Measurements from ENCODE around the gene KPNA4. TPM values are rescaled to one million over a fixed set of nuclear protein-coding genes. Genes with fewer than 3 reads are reported as not detected.
"Not testable (repeated sequence)": the region's sequence is repeated elsewhere in the genome, so short reads cannot be mapped to it uniquely, and the experiment has no call there.

KPNA4 gene
- total RNA-seq, 1 donor from 2014 or later = 61.5 TPM

GRCh38 chr3:160454995-160455394, 110.4 kb downstream of the KPNA4 start:
- Mint-ChIP-seq H3K27me3 (ENCODE audit: unreplicated experiment) (peaks cover 4% of the 10 kb centered on the region), H3K36me3 (ENCODE audit: unreplicated experiment) (peaks cover 9% of the 10 kb centered on the region), H3K4me3 (ENCODE audit: unreplicated experiment) (no peak overlapping the region), H3K9me3 (ENCODE audit: unreplicated experiment) (peaks cover 9% of the 10 kb centered on the region), H3K4me1 (ENCODE audit: low read depth, unreplicated experiment) (peaks cover 3% of the 10 kb centered on the region), H3K27ac (ENCODE audit: unreplicated experiment) (no peak overlapping the region)
- TF ChIP-seq CTCF (IDR thresholded peaks at IDR 0.05; ENCODE audit: partially characterized antibody, unreplicated experiment) = no peak
- DNase-seq = no peak

- H3K27ac Mint-ChIP-seq (ENCODE audit: unreplicated experiment); H3K9me3 Mint-ChIP-seq (ENCODE audit: unreplicated experiment); H3K36me3 Mint-ChIP-seq (ENCODE audit: unreplicated experiment); H3K27me3 Mint-ChIP-seq (ENCODE audit: unreplicated experiment); H3K4me1 Mint-ChIP-seq (ENCODE audit: low read depth, unreplicated experiment); DNase-seq; H3K4me3 Mint-ChIP-seq (ENCODE audit: unreplicated experiment): not testable (repeated sequence)
These were observed 113.1 kb downstream of the KPNA4 start for GRCh38 chr3:160452251-160452650.

GRCh38 chr3:160451602-160452001, 113.8 kb downstream of the KPNA4 start:
- H3K36me3 Mint-ChIP-seq (ENCODE audit: unreplicated experiment) = peaks cover 4% of the 10 kb centered on the region
- H3K27me3 Mint-ChIP-seq (ENCODE audit: unreplicated experiment) = peaks cover 4% of the 10 kb centered on the region
- no peak overlapping the region for H3K4me3 Mint-ChIP-seq (ENCODE audit: unreplicated experiment)
- peaks cover 6% of the 10 kb centered on the region for H3K9me3 Mint-ChIP-seq (ENCODE audit: unreplicated experiment)
- TF ChIP-seq CTCF (IDR thresholded peaks at IDR 0.05; ENCODE audit: partially characterized antibody, unreplicated experiment) = no peak
- no peak for DNase-seq
- H3K27ac Mint-ChIP-seq (ENCODE audit: unreplicated experiment) = no peak overlapping the region
- peaks cover 3% of the 10 kb centered on the region for H3K4me1 Mint-ChIP-seq (ENCODE audit: low read depth, unreplicated experiment)

GRCh38 chr3:160450846-160451245, 114.5 kb downstream of the KPNA4 start:
- Mint-ChIP-seq H3K27me3 (ENCODE audit: unreplicated experiment) (peaks cover 4% of the 10 kb centered on the region), H3K4me3 (ENCODE audit: unreplicated experiment) (peak overlapping the region; percentile 95), H3K9me3 (ENCODE audit: unreplicated experiment) (peaks cover 6% of the 10 kb centered on the region), H3K36me3 (ENCODE audit: unreplicated experiment) (peaks cover 4% of the 10 kb centered on the region), H3K4me1 (ENCODE audit: low read depth, unreplicated experiment) (peaks cover 3% of the 10 kb centered on the region), H3K27ac (ENCODE audit: unreplicated experiment) (peak overlapping the region; percentile 68)
- no peak for TF ChIP-seq CTCF (IDR thresholded peaks at IDR 0.05; ENCODE audit: partially characterized antibody, unreplicated experiment)
- DNase-seq = no peak

GRCh38 chr3:160449636-160450598, 115.5 kb downstream of the KPNA4 start, which contains the start of gene TRIM59:
Gene TRIM59, minus strand, starts transcription at chr3:160449786. Its CDS starts 10,603 bp downstream, at chr3:160439183.
- Mint-ChIP-seq H3K9me3 (ENCODE audit: unreplicated experiment) (peaks cover 6% of the 10 kb centered on the region), H3K4me1 (ENCODE audit: low read depth, unreplicated experiment) (peaks cover 3% of the 10 kb centered on the region), H3K4me3 (ENCODE audit: unreplicated experiment) (peak within 1 kb of the TSS; percentile 95), H3K27ac (ENCODE audit: unreplicated experiment) (peak within 1 kb of the TSS; percentile 91), H3K36me3 (ENCODE audit: unreplicated experiment) (peaks cover 4% of the 10 kb centered on the region), H3K27me3 (ENCODE audit: unreplicated experiment) (peaks cover 4% of the 10 kb centered on the region)
- peak; percentile 98 for DNase-seq
- no peak for TF ChIP-seq CTCF (IDR thresholded peaks at IDR 0.05; ENCODE audit: partially characterized antibody, unreplicated experiment)

Measured in glutamatergic neuron (in vitro differentiated cells).